Stomach (tissue), 4 donors: ENCODE results near the gene SENP7.

Experiments used
- CTCF ChIP-seq, 7 experiments: fragments of 450-650 bp in 4 of 7; fragments of 200-600 bp in 3 of 7; sonication (generic) in 3 of 7; IDR thresholded peaks; one replicate each; pipeline ENCODE4 v1.5.1; 2016 to 2019; ENCODE audit warnings: antibody characterized with exemption in 7 of 7, control low read depth in 2 of 7, mild to moderate bottlenecking in 1 of 7
- POLR2A ChIP-seq, 4 donors: fragments of 450-650 bp; IDR thresholded peaks; one replicate each; pipeline ENCODE4 v1.6.1; 2016; ENCODE audit warnings: antibody characterized with exemption in 4 of 4, control low read depth in 2 of 4, mild to moderate bottlenecking in 1 of 4, moderate library complexity in 1 of 4
- POLR2AphosphoS5 ChIP-seq, 3 donors: sonication (generic); formaldehyde crosslinking; IDR thresholded peaks; one replicate each; pipeline ENCODE4 v1.6.1; 2016; ENCODE audit warnings: antibody characterized with exemption in 3 of 3

GRCh38 chr3:101453961-101454360 is 59.1 kb downstream of the SENP7 start:
- TF ChIP-seq CTCF (IDR thresholded peaks at IDR 0.05) (no peak), POLR2A (IDR thresholded peaks at IDR 0.05) (no peak), POLR2AphosphoS5 (IDR thresholded peaks at IDR 0.05) (no peak)
